ENCODE data around the gene UBP1.
"Not testable (repeated sequence)": the region's sequence is repeated elsewhere in the genome, so short reads cannot be mapped to it uniquely, and the experiment has no call there.

Gene UBP1

DNA sequence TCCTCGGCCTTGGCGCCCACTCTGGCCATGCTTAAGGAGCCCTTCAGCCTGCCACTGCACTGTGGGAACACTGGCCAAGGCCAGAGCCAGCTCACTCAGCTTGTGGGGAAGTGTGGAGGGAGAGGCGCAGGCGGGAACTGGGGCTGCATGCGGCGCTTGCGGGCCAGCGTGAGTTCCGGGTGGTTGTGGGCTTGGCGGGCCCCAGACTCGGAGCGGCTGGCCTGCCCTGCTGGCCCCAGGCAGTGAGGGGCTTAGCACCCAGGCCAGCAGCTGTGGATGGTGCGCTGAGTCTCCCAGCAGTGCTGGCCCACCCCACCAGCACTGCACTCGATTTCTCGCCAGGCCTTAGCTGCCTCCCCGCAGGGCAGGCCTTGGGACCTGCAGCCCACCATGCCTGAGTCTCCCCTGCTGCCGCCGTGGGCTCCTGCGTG is 13.1 kb upstream of the UBP1 start:
- no peak for DNase-seq (ENCODE audit: extremely low read depth, insufficient read length)
- no peaks in the 10 kb centered on the region for H3K36me3 ChIP-seq (ENCODE audit: control insufficient read depth, insufficient read depth, low read length)
- H3K4me3 ChIP-seq (replicated peaks; ENCODE audit: low read depth, low read length) = no peak overlapping the region
- TF ChIP-seq CTCF (IDR thresholded peaks at IDR 0.05; ENCODE audit: insufficient read depth, low read length, poor library complexity, severe bottlenecking) = no peak
- H3K27me3 ChIP-seq (replicated peaks; ENCODE audit: control insufficient read depth, insufficient read depth, low read length) = no peaks in the 10 kb centered on the region

- not testable (repeated sequence) for DNase-seq (ENCODE audit: extremely low read depth, insufficient read length); H3K27me3 ChIP-seq (replicated peaks; ENCODE audit: control insufficient read depth, insufficient read depth, low read length); H3K36me3 ChIP-seq (ENCODE audit: control insufficient read depth, insufficient read depth, low read length); H3K4me3 ChIP-seq (replicated peaks; ENCODE audit: low read depth, low read length)
These were observed 11.8 kb upstream of the UBP1 start for GRCh38 chr3:33451994-33452393.

GRCh38 chr3:33447958-33448357 is 7.8 kb upstream of the UBP1 start:
- Histone ChIP-seq H3K36me3 (ENCODE audit: control insufficient read depth, insufficient read depth, low read length) (no peaks in the 10 kb centered on the region), H3K27me3 (replicated peaks; ENCODE audit: control insufficient read depth, insufficient read depth, low read length) (no peaks in the 10 kb centered on the region), H3K4me3 (replicated peaks; ENCODE audit: low read depth, low read length) (no peak overlapping the region)
- TF ChIP-seq CTCF (IDR thresholded peaks at IDR 0.05; ENCODE audit: insufficient read depth, low read length, poor library complexity, severe bottlenecking) = no peak
- DNase-seq (ENCODE audit: extremely low read depth, insufficient read length) = no peak

- H3K36me3 ChIP-seq (ENCODE audit: control insufficient read depth, insufficient read depth, low read length); DNase-seq (ENCODE audit: extremely low read depth, insufficient read length); H3K27me3 ChIP-seq (replicated peaks; ENCODE audit: control insufficient read depth, insufficient read depth, low read length); H3K4me3 ChIP-seq (replicated peaks; ENCODE audit: low read depth, low read length): not testable (repeated sequence)
These were observed 7.0 kb upstream of the UBP1 start for GRCh38 chr3:33447256-33447625.

- H3K27me3 ChIP-seq (replicated peaks; ENCODE audit: control insufficient read depth, insufficient read depth, low read length) = no peaks in the 10 kb centered on the region
- no peak for DNase-seq (ENCODE audit: extremely low read depth, insufficient read length)
- H3K4me3 ChIP-seq (replicated peaks; ENCODE audit: low read depth, low read length) = no peak overlapping the region
- TF ChIP-seq CTCF (IDR thresholded peaks at IDR 0.05; ENCODE audit: insufficient read depth, low read length, poor library complexity, severe bottlenecking) = no peak
- no peaks in the 10 kb centered on the region for H3K36me3 ChIP-seq (ENCODE audit: control insufficient read depth, insufficient read depth, low read length)
These were observed 2.0 kb upstream of the UBP1 start for GRCh38 chr3:33442190-33442589.

DNA sequence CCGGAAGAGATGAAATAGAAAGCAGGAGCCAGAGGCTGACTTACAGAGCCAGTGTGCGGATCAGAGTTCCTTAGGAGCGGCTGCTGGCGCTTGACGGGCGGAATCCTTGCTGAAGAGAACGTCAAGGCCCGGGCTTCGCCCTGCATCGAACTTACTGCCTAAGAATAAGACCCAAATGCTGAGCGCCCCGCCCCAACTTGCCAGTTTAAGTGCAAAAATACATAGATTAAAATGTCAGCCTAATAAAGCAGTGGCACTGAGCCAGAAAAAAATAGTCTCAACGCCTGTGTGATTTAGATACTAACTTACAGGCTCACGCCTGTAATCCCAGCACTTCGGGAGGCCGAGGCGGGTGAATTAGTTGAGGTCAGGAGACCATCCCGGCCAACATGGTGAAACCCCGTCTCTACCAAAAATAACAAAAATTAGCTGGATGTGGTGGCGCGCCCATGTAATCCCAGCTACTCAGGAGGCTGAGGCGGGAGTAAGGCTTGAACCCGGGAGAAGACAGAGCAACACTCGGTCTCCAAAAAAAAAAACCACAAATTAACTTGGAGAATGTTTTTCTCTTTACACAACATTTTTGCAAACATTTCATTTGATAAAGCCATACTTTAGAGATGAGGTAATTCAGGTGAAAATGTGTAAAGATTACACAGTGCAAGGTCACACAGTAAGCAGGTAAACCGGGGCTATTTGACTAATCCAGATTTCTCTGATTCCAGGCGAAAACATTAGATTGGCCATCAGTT is 1.2 kb upstream of the UBP1 start:
- no peaks in the 10 kb centered on the region for H3K27me3 ChIP-seq (replicated peaks; ENCODE audit: control insufficient read depth, insufficient read depth, low read length)
- H3K4me3 ChIP-seq (replicated peaks; ENCODE audit: low read depth, low read length) = peak overlapping the region; percentile 88
- DNase-seq (ENCODE audit: extremely low read depth, insufficient read length) = no peak
- no peaks in the 10 kb centered on the region for H3K36me3 ChIP-seq (ENCODE audit: control insufficient read depth, insufficient read depth, low read length)
- TF ChIP-seq CTCF (IDR thresholded peaks at IDR 0.05; ENCODE audit: insufficient read depth, low read length, poor library complexity, severe bottlenecking) = no peak
